Osteoblast (primary cell): Measurements from ENCODE around the gene SORBS1. TPM values are rescaled to one million over a fixed set of nuclear protein-coding genes. Genes with fewer than 3 reads are reported as not detected.

Experiments used
- DNase-seq: peaks from one replicate; pipeline ENCODE4 v3.0.0; 2011; ENCODE audit warnings: low spot score, mixed read lengths; ENCODE audit not compliant: insufficient read length; ENCODE audit errors: missing footprints
- H2AFZ ChIP-seq: 2 replicates; pipeline ENCODE4 v1.6.0; 2011; ENCODE audit warnings: mild to moderate bottlenecking, low read length
- H3K27ac ChIP-seq: 2 replicates; pipeline ENCODE4 v1.5.1; 2011; ENCODE audit warnings: mild to moderate bottlenecking, low read depth, low read length, moderate library complexity
- H3K27me3 ChIP-seq: 2 replicates; pipeline ENCODE4 v1.6.0; 2012; ENCODE audit warnings: mild to moderate bottlenecking, control low read depth, inconsistent platforms, low read length, moderate library complexity; ENCODE audit not compliant: insufficient read depth
- H3K36me3 ChIP-seq: 2 replicates; pipeline ENCODE4 v1.5.1; 2011; ENCODE audit warnings: mild to moderate bottlenecking, low read length, control low read depth, moderate library complexity; ENCODE audit not compliant: insufficient read depth
- H3K4me1 ChIP-seq: 2 replicates; pipeline ENCODE4 v1.5.1; 2011; ENCODE audit warnings: mild to moderate bottlenecking, low read length, control low read depth, moderate library complexity; ENCODE audit not compliant: insufficient read depth
- H3K4me2 ChIP-seq: 2 replicates; pipeline ENCODE4 v1.6.0; 2011; ENCODE audit warnings: mild to moderate bottlenecking, low read length; ENCODE audit not compliant: insufficient read depth
- H3K4me3 ChIP-seq: fragments of 200-600 bp; sonication (generic); 3 replicates; pipeline ENCODE4 v1.5.1; 2012; ENCODE audit warnings: mild to moderate bottlenecking, low read length, inconsistent platforms; ENCODE audit not compliant: insufficient read depth
- H3K79me2 ChIP-seq: 2 replicates; pipeline ENCODE4 v1.6.0; 2012; ENCODE audit warnings: mild to moderate bottlenecking, low read length, control low read depth, inconsistent platforms; ENCODE audit not compliant: insufficient read depth
- H3K9me3 ChIP-seq: 2 replicates; pipeline ENCODE4 v1.5.1; 2011; ENCODE audit warnings: low read depth, low read length, control low read depth
- H4K20me1 ChIP-seq: 2 replicates; pipeline ENCODE4 v1.6.0; 2012; ENCODE audit warnings: mild to moderate bottlenecking, low read length, control low read depth; ENCODE audit not compliant: insufficient read depth
- CTCF ChIP-seq: IDR thresholded peaks from 2 replicates; pipeline ENCODE4 v1.5.1; 2011; ENCODE audit warnings: mild to moderate bottlenecking, low read depth, low read length, moderate library complexity; ENCODE audit errors: extremely low read depth
- total RNA-seq: library from RNA; depleted of rRNA; stranded (reverse); fragments of >200 nt; gene quantifications from 2 replicates; pipeline ENCODE4 v1.2.3, GENCODE V29; 2012

Gene SORBS1
- total RNA-seq, 1 donor = 0.72 TPM

- H3K79me2 ChIP-seq = no peaks in the 10 kb centered on the region
- no peaks in the 10 kb centered on the region for H4K20me1 ChIP-seq
- H3K4me1 ChIP-seq = no peaks in the 10 kb centered on the region
- no peak for DNase-seq
- H3K36me3 ChIP-seq = no peaks in the 10 kb centered on the region
- H3K27ac ChIP-seq = no peak overlapping the region
- no peak overlapping the region for H3K4me2 ChIP-seq
- H3K27me3 ChIP-seq = peaks cover 2% of the 10 kb centered on the region
- no peak for TF ChIP-seq CTCF
- H3K9me3 ChIP-seq = no peaks in the 10 kb centered on the region
- no peak overlapping the region for H3K4me3 ChIP-seq
- no peak overlapping the region for H2AFZ ChIP-seq
These were observed 28.6 kb downstream of the SORBS1 start for GRCh38 chr10:95532536-95532935.

- peaks cover 2% of the 10 kb centered on the region for H3K27me3 ChIP-seq
- no peaks in the 10 kb centered on the region for H3K9me3 ChIP-seq
- no peak overlapping the region for H3K4me2 ChIP-seq
- H3K4me1 ChIP-seq = no peaks in the 10 kb centered on the region
- no peaks in the 10 kb centered on the region for H3K79me2 ChIP-seq
- no peaks in the 10 kb centered on the region for H4K20me1 ChIP-seq
- H3K4me3 ChIP-seq = no peak overlapping the region
- no peak overlapping the region for H3K27ac ChIP-seq
- no peaks in the 10 kb centered on the region for H3K36me3 ChIP-seq
- no peak for TF ChIP-seq CTCF
- no peak for DNase-seq
- no peak overlapping the region for H2AFZ ChIP-seq
These were observed 29.2 kb downstream of the SORBS1 start for GRCh38 chr10:95531994-95532399.

GRCh38 chr10:95531058-95531809 lies 29.9 kb downstream of the SORBS1 start:
- Histone ChIP-seq H3K9me3 (no peaks in the 10 kb centered on the region), H3K4me2 (no peak overlapping the region), H3K36me3 (no peaks in the 10 kb centered on the region), H3K79me2 (no peaks in the 10 kb centered on the region), H3K27ac (no peak overlapping the region), H2AFZ (no peak overlapping the region), H3K4me1 (no peaks in the 10 kb centered on the region), H3K4me3 (no peak overlapping the region), H3K27me3 (peaks cover 2% of the 10 kb centered on the region), H4K20me1 (no peaks in the 10 kb centered on the region)
- no peak for TF ChIP-seq CTCF
- DNase-seq = no peak

- H3K27me3 ChIP-seq = peaks cover 2% of the 10 kb centered on the region
- H3K79me2 ChIP-seq = no peaks in the 10 kb centered on the region
- no peaks in the 10 kb centered on the region for H3K4me1 ChIP-seq
- H3K36me3 ChIP-seq = no peaks in the 10 kb centered on the region
- H3K27ac ChIP-seq = no peak overlapping the region
- no peak overlapping the region for H3K4me3 ChIP-seq
- no peak overlapping the region for H2AFZ ChIP-seq
- H3K4me2 ChIP-seq = no peak overlapping the region
- no peaks in the 10 kb centered on the region for H3K9me3 ChIP-seq
- no peak for DNase-seq
- no peak for TF ChIP-seq CTCF
- H4K20me1 ChIP-seq = no peaks in the 10 kb centered on the region
These were observed 30.6 kb downstream of the SORBS1 start for GRCh38 chr10:95530561-95530960.
